Upper lobe of right lung (tissue), 1 donor: Measurements from ENCODE around the gene TMEM130. TPM values are rescaled to one million over a fixed set of nuclear protein-coding genes. Genes with fewer than 3 reads are reported as not detected.
A peak's percentile ranks its signal among the peaks of the same experiment; 100 is the strongest.
"Not testable (repeated sequence)": the region's sequence is repeated elsewhere in the genome, so short reads cannot be mapped to it uniquely, and the experiment has no call there.

ENCODE experiments used
- ATAC-seq: fragments of 200-7000 bp; cut with Tn5 transposase; one replicate; pipeline ENCODE4 v1.9.1; 2020; ENCODE audit warnings: mild to moderate bottlenecking, moderate library complexity
- DNase-seq: peaks from one replicate; pipeline ENCODE4 v3.0.0-alpha.2; 2020
- H3K27ac ChIP-seq: fragments of 200-600 bp; one replicate; pipeline ENCODE4 v1.8.0; 2022
- H3K27me3 ChIP-seq: fragments of 200-600 bp; one replicate; pipeline ENCODE4 v1.8.0; 2022; ENCODE audit warnings: mild to moderate bottlenecking
- H3K36me3 ChIP-seq: fragments of 200-600 bp; one replicate; pipeline ENCODE4 v1.8.0; 2022
- H3K4me1 ChIP-seq: fragments of 200-600 bp; one replicate; pipeline ENCODE4 v1.8.0; 2022
- H3K4me3 ChIP-seq: fragments of 200-600 bp; one replicate; pipeline ENCODE4 v1.8.0; 2022; ENCODE audit warnings: mild to moderate bottlenecking
- H3K9me3 ChIP-seq: fragments of 200-600 bp; one replicate; pipeline ENCODE4 v1.8.0; 2022
- CTCF ChIP-seq: fragments of 200-600 bp; IDR thresholded peaks from one replicate; pipeline ENCODE4 v1.8.0; 2022; ENCODE audit warnings: antibody characterized with exemption
- intact Hi-C: fragments of 100-400 bp; cut with DNase I; formaldehyde crosslinking; loops from one replicate; pipeline ENCODE4 v1.11.0; 2022
- total RNA-seq: library from RNA; stranded (reverse); fragmentation: NEBNext Ultra II Directional; extraction: Animal tissue kit (Norgen Biotek cat#: 25700); gene quantifications from one replicate; pipeline ENCODE4 v1.2.1, GENCODE V29; 2021
- donor health status: DM: no; HTN: yes; CAD: no; lungs with severe emphysema.

The TMEM130 gene
- total RNA-seq, 1 donor from 2014 or later: 20.0 TPM

DNA sequence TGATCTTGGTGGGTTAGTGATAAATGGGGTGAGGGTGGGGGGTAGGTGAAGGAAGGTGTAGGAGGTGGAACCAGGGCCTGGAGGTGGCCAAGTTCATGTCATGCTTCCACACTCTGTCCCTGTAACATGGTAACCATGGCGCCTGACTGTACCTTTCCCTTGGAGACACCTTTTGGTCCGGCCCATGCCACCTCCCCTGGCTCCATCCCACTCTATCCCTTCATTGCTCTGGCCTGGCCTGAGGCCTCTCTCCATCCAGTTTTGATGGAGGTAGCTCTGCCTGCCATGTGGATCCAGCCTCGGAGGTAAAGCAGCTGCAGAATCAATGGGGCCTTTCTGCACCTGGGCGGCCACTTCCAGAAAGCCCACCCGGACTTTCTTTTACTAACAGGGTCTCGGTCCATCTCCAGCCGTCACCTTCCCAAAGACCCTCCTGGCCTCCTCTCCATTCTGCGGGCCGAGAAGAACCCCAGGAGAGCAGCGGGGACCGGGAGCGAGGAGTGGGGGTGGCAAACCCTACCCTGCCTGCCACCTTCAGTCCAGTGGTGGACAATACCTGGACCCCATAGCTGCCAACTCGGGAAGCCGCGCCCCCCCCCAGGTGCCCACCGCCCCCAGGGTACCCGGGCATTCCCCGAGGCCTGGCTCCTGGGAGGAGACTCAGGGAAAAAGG is 8.0 kb upstream of the TMEM130 start:
- Histone ChIP-seq H3K27ac (peak overlapping the region; percentile 96), H3K9me3 (no peaks in the 10 kb centered on the region), H3K4me3 (peak overlapping the region; percentile 74), H3K27me3 (no peaks in the 10 kb centered on the region), H3K4me1 (peaks cover 10% of the 10 kb centered on the region), H3K36me3 (peaks cover 17% of the 10 kb centered on the region)
- DNase-seq: peak; percentile 52
- no peak for TF ChIP-seq CTCF
- intact Hi-C loops: no loop called here
- no peak for ATAC-seq

- DNase-seq (peak; percentile 42), ATAC-seq (no peak)
- Histone ChIP-seq H3K27ac (no peak overlapping the region), H3K27me3 (no peaks in the 10 kb centered on the region), H3K9me3 (no peaks in the 10 kb centered on the region), H3K4me1 (peaks cover 10% of the 10 kb centered on the region), H3K4me3 (no peak overlapping the region), H3K36me3 (peaks cover 11% of the 10 kb centered on the region)
- intact Hi-C loops: no loop called here
- TF ChIP-seq CTCF: no peak
Measured at GRCh38 chr7:98877146-98877545, 7.3 kb upstream of the TMEM130 start.

DNA sequence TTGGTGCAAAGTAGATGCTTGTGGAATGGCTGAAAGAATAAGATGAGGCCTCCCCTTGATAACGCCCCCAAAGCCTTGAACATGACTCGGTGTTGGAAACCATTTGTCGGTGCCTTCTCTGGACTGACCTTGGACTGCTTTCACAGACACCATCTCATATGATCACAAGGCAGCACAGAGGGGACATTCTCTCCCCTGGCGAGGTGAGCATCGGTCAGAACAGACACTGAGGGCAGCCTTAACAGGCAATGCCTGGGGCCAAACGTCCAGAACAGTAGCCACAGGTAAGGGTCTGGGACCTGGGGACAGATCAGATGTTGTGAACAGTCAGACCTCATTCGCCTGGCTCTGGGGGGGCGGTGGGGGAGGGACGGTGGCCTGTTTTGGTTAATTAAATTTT is 5.7 kb upstream of the TMEM130 start:
- Histone ChIP-seq H3K27me3 (peaks cover 11% of the 10 kb centered on the region), H3K4me3 (no peak overlapping the region)
- peak; percentile 21 for DNase-seq

GRCh38 chr7:98874942-98875341 is 5.1 kb upstream of the TMEM130 start:
- Histone ChIP-seq H3K36me3 (no peaks in the 10 kb centered on the region), H3K9me3 (no peaks in the 10 kb centered on the region), H3K4me1 (peaks cover 10% of the 10 kb centered on the region), H3K27ac (no peak overlapping the region), H3K4me3 (no peak overlapping the region), H3K27me3 (peaks cover 11% of the 10 kb centered on the region)
- DNase-seq (no peak), ATAC-seq (no peak)
- TF ChIP-seq CTCF: no peak
- intact Hi-C loops: no loop called here

More for the DNA sequence above, 5.7 kb upstream of the TMEM130 start:
- H3K27ac ChIP-seq: no peak overlapping the region
- H3K4me1 ChIP-seq: peaks cover 10% of the 10 kb centered on the region
- no peak for TF ChIP-seq CTCF
- ATAC-seq: no peak
- no peaks in the 10 kb centered on the region for H3K9me3 ChIP-seq
- no peaks in the 10 kb centered on the region for H3K36me3 ChIP-seq
- intact Hi-C loops: no loop called here

GRCh38 chr7:98873610-98874009 is 3.8 kb upstream of the TMEM130 start:
- H3K4me3 ChIP-seq, H3K36me3 ChIP-seq, intact Hi-C loops, H3K9me3 ChIP-seq, H3K27ac ChIP-seq, ATAC-seq, H3K4me1 ChIP-seq: not testable (repeated sequence)
- peak; percentile 38 for DNase-seq
- H3K27me3 ChIP-seq: peaks cover 17% of the 10 kb centered on the region

GRCh38 chr7:98872328-98872924 is 2.6 kb upstream of the TMEM130 start:
- ATAC-seq (peak; percentile 28), DNase-seq (peak; percentile 18)
- no peaks in the 10 kb centered on the region for H3K4me1 ChIP-seq
- peak; percentile 24 for TF ChIP-seq CTCF
- intact Hi-C loops: no loop called here
- no peaks in the 10 kb centered on the region for H3K9me3 ChIP-seq
- no peak overlapping the region for H3K4me3 ChIP-seq
- H3K36me3 ChIP-seq: no peaks in the 10 kb centered on the region
- H3K27me3 ChIP-seq: peaks cover 17% of the 10 kb centered on the region
- no peak overlapping the region for H3K27ac ChIP-seq
